H1 (cell line): ENCODE results near the gene DUS1L. TPM values are rescaled to one million over a fixed set of nuclear protein-coding genes. Genes with fewer than 3 reads are reported as not detected.

Experiments
- BACH1 ChIP-seq: IDR thresholded peaks from 2 replicates; pipeline ENCODE4 v1.6.1; 2012; ENCODE audit warnings: low read length, improper control_type of control experiment
- BCL11A ChIP-seq, 2 experiments: IDR thresholded peaks; one replicate each; pipeline ENCODE4 v1.6.1; 2011; ENCODE audit warnings: low read depth in 2 of 2, low read length in 2 of 2, mild to moderate bottlenecking in 2 of 2
- CREB1 ChIP-seq: IDR thresholded peaks from 2 replicates; pipeline ENCODE4 v1.6.1; 2012; ENCODE audit warnings: inconsistent platforms
- CTCF ChIP-seq, 3 experiments: IDR thresholded peaks; 1 replicate in 2 of 3; 2 replicates in 1 of 3; pipeline versions ENCODE4 v1.5.1 to v1.6.1; 2011; ENCODE audit warnings: low read length in 3 of 3, mild to moderate bottlenecking in 3 of 3, inconsistent platforms in 2 of 3, low read depth in 1 of 3, moderate library complexity in 1 of 3; ENCODE audit not compliant: insufficient read depth in 1 of 3; ENCODE audit errors: control extremely low read depth in 1 of 3
- EP300 ChIP-seq, 2 experiments: IDR thresholded peaks; 1 replicate in 1 of 2; 2 replicates in 1 of 2; pipeline ENCODE4 v1.6.1; 2011 to 2012; ENCODE audit warnings: low read depth in 2 of 2, low read length in 2 of 2, mild to moderate bottlenecking in 2 of 2, borderline replicate concordance in 1 of 2, inconsistent platforms in 1 of 2, moderate library complexity in 1 of 2
- GTF2F1 ChIP-seq: IDR thresholded peaks from 2 replicates; pipeline ENCODE4 v1.6.1; 2012; ENCODE audit warnings: low read depth, low read length, improper control_type of control experiment, borderline replicate concordance
- JUN ChIP-seq: IDR thresholded peaks from 2 replicates; pipeline ENCODE4 v1.6.1; 2011; ENCODE audit warnings: low read depth, mild to moderate bottlenecking, improper control_type of control experiment, low read length
- KDM5A ChIP-seq: fragments of 200-600 bp; IDR thresholded peaks from 2 replicates; pipeline ENCODE4 v1.7.1; 2012; ENCODE audit warnings: mild to moderate bottlenecking, low read length, inconsistent platforms, mixed read lengths
- MAX ChIP-seq: IDR thresholded peaks from 2 replicates; pipeline ENCODE4 v1.6.1; 2012; ENCODE audit warnings: inconsistent platforms
- NANOG ChIP-seq: IDR thresholded peaks from 2 replicates; pipeline ENCODE4 v1.6.1; 2011; ENCODE audit warnings: low read length, low read depth, mild to moderate bottlenecking, inconsistent platforms; ENCODE audit not compliant: insufficient read depth, poor library complexity, severe bottlenecking
- PHF8 ChIP-seq: fragments of 200-600 bp; sonication (generic); conservative IDR thresholded peaks from 2 replicates; pipeline ENCODE4 v1.7.1; 2012; ENCODE audit warnings: low read depth, mild to moderate bottlenecking, inconsistent platforms, low read length, moderate library complexity
- POLR2A ChIP-seq, 2 experiments: IDR thresholded peaks; 1 replicate in 1 of 2; 2 replicates in 1 of 2; pipeline ENCODE4 v1.6.1; 2011; ENCODE audit warnings: low read depth in 2 of 2, low read length in 2 of 2, mild to moderate bottlenecking in 2 of 2; ENCODE audit errors: control extremely low read depth in 1 of 2
- POLR2AphosphoS5 ChIP-seq: IDR thresholded peaks from 2 replicates; pipeline ENCODE4 v1.6.1; 2011; ENCODE audit warnings: low read depth, low read length
- SIN3A ChIP-seq, 2 experiments: IDR thresholded peaks in 1 of 2; conservative IDR thresholded peaks in 1 of 2; 2 replicates each; pipeline ENCODE4 v1.6.1; 2011 to 2012; ENCODE audit warnings: low read length in 2 of 2, improper control_type of control experiment in 1 of 2, low read depth in 1 of 2, mild to moderate bottlenecking in 1 of 2
- SIX5 ChIP-seq: IDR thresholded peaks from 2 replicates; pipeline ENCODE4 v1.6.1; 2011; ENCODE audit warnings: mild to moderate bottlenecking, low read depth, low read length
- SP4 ChIP-seq: IDR thresholded peaks from 2 replicates; pipeline ENCODE4 v1.6.1; 2012; ENCODE audit warnings: low read length, inconsistent platforms
- TAF1 ChIP-seq: IDR thresholded peaks from 2 replicates; pipeline ENCODE4 v1.6.1; 2011; ENCODE audit warnings: mild to moderate bottlenecking, low read depth, low read length
- TBP ChIP-seq: IDR thresholded peaks from 2 replicates; pipeline ENCODE4 v1.6.1; 2011; ENCODE audit warnings: low read depth, low read length, improper control_type of control experiment
- USF2 ChIP-seq: IDR thresholded peaks from 2 replicates; pipeline ENCODE4 v1.6.1; 2011; ENCODE audit warnings: low read length, improper control_type of control experiment
- YY1 ChIP-seq: IDR thresholded peaks from 2 replicates; pipeline ENCODE4 v1.6.1; 2011; ENCODE audit warnings: low read depth, mild to moderate bottlenecking, low read length
- polyA plus RNA-seq, 7 experiments: library from polyadenylated mRNA; depleted of rRNA in 3 of 7; stranded (reverse) in 5 of 7; unstranded in 2 of 7; fragments of >200 nt in 5 of 7; fragments of 200-250 nt in 2 of 7; gene quantifications; 1 replicate in 5 of 7; 2 replicates in 1 of 7; 4 replicates in 1 of 7; pipeline versions ENCODE4 v1.2.1 to v1.2.3, GENCODE V29; 2011 to 2013; ENCODE audit warnings: missing spikeins in 2 of 7, mixed read lengths in 2 of 7
- total RNA-seq: library from RNA; stranded (reverse); fragmentation: NEBNext Ultra II Directional; extraction: Animal tissue kit (Norgen Biotek cat#: 25700); gene quantifications from 2 replicates; pipeline ENCODE4 v1.2.1, GENCODE V29; 2021

DUS1L gene
- total and polyA plus RNA-seq, 2 of the 8 experiments (the other 6 are each of a cell fraction or from before 2014, with no cell fraction given) = 34.5 to 69.1 TPM

- TF ChIP-seq BACH1 = peak; percentile 87
- TF ChIP-seq NANOG = no peak
- TF ChIP-seq SIN3A (conservative IDR thresholded peaks at IDR 0.05 in 1 of 2, IDR thresholded peaks at IDR 0.05 in 1 of 2; ENCODE audit: low read depth in 1 of 2, low read length in 2 of 2) = peak; percentile 84 to 92; a peak in 2 of 4 replicates
- TF ChIP-seq KDM5A = no peak
- peak; percentile 83; the same call in 1 of the 2 replicates for TF ChIP-seq YY1
- TF ChIP-seq CREB1 = peak; percentile 63
- TF ChIP-seq USF2 = peak; percentile 25; the same call in 1 of the 2 replicates
- peak; percentile 86 to 92 for TF ChIP-seq POLR2A (IDR thresholded peaks at IDR 0.05; ENCODE audit: control extremely low read depth in 1 of 2, low read depth in 2 of 2, low read length in 2 of 2)
- TF ChIP-seq PHF8 = peak; percentile 79
- peak; percentile 82; the same call in 1 of the 2 replicates for TF ChIP-seq POLR2AphosphoS5
- peak; percentile 96 for TF ChIP-seq TBP
- no peak for TF ChIP-seq JUN
- TF ChIP-seq CTCF (IDR thresholded peaks at IDR 0.05; ENCODE audit: control extremely low read depth in 1 of 3, insufficient read depth in 1 of 3, low read depth in 1 of 3, low read length in 3 of 3) = peak in 2 of 3 experiments; percentile 40 to 48; a peak in 2 of 4 replicates
- no peak for TF ChIP-seq SP4
- TF ChIP-seq TAF1 = peak; percentile 94
- no peak for TF ChIP-seq GTF2F1
- no peak; a peak in 1 of 3 replicates for TF ChIP-seq EP300 (IDR thresholded peaks at IDR 0.05; ENCODE audit: borderline replicate concordance in 1 of 2, low read depth in 2 of 2, low read length in 2 of 2)
- no peak for TF ChIP-seq SIX5
- TF ChIP-seq MAX = peak; percentile 56
- TF ChIP-seq BCL11A (IDR thresholded peaks at IDR 0.05; ENCODE audit: low read depth in 2 of 2, low read length in 2 of 2) = no peak
Measured at GRCh38 chr17:82098169-82098938, 32.8 kb upstream of the DUS1L start, which contains the start of gene FASN (continued).
